Kidney epithelial cell (primary cell): ENCODE measurements around the gene RACGAP1. TPM values are rescaled to one million over a fixed set of nuclear protein-coding genes. Genes with fewer than 3 reads are reported as not detected.

ENCODE experiments used
- DNase-seq: peaks from one replicate; pipeline ENCODE4 v3.0.0-alpha.2; 2010; ENCODE audit warnings: low read depth
- H3K27me3 ChIP-seq: 2 replicates; pipeline ENCODE4 v1.6.0; 2011; ENCODE audit warnings: low read length; ENCODE audit not compliant: control insufficient read depth, insufficient read depth
- H3K36me3 ChIP-seq: 2 replicates; pipeline ENCODE4 v1.5.1; 2011; ENCODE audit warnings: low read length; ENCODE audit not compliant: control insufficient read depth, insufficient read depth
- H3K4me3 ChIP-seq: 2 replicates; pipeline ENCODE4 v1.5.1; 2011; ENCODE audit warnings: low read depth, mild to moderate bottlenecking, control low read depth, low read length
- total RNA-seq: library from RNA; depleted of rRNA; stranded (reverse); fragments of >200 nt; gene quantifications from 2 replicates; pipeline ENCODE4 v1.2.3, GENCODE V29; 2015
- TF ChIP-seq, protein P1 (sequence below): IDR thresholded peaks from 2 replicates; pipeline ENCODE4 v1.5.1; 2011; ENCODE audit warnings: mild to moderate bottlenecking, moderate library complexity, low read length, control low read depth, inconsistent platforms; ENCODE audit not compliant: insufficient read depth, poor library complexity, severe bottlenecking

Gene RACGAP1
- total RNA-seq, 1 donor from 2014 or later = 12.1 TPM

DNA sequence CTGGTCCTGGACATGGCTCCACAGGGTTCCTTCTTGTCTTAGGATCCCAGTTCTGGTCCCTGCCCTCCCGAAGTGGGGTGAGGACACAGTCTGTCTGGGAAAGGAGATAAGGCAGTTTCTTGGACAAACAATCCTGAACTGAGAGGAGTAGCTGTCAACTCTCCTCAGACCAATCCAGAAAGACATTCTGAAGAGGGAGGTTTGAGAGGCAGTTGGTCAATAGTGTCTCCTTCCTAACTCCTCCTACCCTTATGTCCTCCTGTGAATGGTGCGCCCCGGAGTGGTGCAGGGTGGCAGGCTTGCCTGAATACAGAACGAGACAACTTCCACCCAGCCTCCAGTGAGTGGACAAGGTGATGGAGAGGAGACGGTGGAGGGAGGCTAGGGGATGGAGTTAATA is 16.7 kb upstream of the RACGAP1 start:
- DNase-seq = no peak

DNA sequence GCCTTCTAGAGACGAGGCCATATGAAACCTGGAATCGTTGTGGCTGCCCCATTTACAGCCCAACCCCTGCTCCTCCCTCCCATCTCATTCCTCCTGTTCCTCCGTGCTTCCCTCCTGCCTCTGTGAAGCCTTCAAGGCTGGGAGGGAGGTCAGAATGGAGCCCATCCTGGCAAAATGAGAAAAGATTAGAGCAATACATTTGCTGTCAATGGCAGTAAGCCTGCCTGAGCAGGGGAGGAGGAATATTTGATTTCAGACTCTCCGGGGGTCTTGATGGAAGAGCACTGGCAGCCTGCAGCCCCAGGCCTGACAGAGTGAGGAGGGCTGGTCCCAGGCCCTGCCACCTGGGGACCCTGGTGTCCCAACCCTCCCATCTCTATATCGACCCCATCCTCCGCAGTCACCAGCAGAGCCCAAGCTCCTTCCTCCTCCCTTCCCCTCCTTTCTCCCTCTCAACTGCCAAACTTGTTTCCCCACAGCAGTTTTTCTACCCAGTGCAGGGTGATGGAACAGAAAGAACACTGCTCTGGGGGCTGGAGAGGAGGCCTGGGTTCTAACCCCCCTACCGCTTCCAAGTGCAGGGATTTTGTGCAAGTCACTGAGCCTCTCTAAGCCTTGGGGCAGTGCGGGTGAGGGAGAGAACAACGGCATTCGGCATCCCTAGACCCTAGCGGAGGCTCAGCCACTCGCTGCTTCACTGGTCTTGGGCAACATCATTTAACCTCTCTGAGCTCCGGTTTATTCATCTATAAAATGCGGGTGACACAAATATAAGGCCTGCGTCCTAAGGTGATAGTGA is 16.0 kb upstream of the RACGAP1 start:
- no peak overlapping the region for H3K4me3 ChIP-seq
- H3K27me3 ChIP-seq = peaks cover 2% of the 10 kb centered on the region
- H3K36me3 ChIP-seq = no peaks in the 10 kb centered on the region
- no peak for DNase-seq
- TF ChIP-seq, protein P1, sequence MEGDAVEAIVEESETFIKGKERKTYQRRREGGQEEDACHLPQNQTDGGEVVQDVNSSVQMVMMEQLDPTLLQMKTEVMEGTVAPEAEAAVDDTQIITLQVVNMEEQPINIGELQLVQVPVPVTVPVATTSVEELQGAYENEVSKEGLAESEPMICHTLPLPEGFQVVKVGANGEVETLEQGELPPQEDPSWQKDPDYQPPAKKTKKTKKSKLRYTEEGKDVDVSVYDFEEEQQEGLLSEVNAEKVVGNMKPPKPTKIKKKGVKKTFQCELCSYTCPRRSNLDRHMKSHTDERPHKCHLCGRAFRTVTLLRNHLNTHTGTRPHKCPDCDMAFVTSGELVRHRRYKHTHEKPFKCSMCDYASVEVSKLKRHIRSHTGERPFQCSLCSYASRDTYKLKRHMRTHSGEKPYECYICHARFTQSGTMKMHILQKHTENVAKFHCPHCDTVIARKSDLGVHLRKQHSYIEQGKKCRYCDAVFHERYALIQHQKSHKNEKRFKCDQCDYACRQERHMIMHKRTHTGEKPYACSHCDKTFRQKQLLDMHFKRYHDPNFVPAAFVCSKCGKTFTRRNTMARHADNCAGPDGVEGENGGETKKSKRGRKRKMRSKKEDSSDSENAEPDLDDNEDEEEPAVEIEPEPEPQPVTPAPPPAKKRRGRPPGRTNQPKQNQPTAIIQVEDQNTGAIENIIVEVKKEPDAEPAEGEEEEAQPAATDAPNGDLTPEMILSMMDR = no peak

More for the DNA sequence above, 16.7 kb upstream of the RACGAP1 start:
- TF ChIP-seq, protein P1 = no peak
- no peak overlapping the region for H3K4me3 ChIP-seq
- no peaks in the 10 kb centered on the region for H3K36me3 ChIP-seq
- H3K27me3 ChIP-seq = peaks cover 2% of the 10 kb centered on the region

DNA sequence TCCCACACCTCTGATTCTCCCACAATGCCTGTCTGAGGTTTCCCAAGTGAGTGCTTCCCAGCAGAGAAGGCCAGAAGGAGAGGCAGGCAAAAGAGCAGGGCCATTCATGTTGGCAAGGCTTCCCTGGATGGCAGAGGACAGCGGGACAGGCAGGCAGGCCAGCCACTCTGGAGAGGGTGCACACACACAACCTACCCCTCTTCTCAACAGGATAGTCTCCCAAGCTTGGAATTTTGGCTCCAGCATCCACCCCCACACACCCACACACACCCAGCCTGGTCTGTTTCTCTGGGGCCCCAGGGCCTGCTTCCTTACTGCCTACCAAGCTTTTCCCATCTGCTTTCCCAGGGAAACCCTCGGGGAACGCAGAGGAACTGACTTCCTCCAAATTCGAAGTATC is 15.4 kb upstream of the RACGAP1 start:
- Histone ChIP-seq H3K4me3 (no peak overlapping the region), H3K36me3 (no peaks in the 10 kb centered on the region), H3K27me3 (peaks cover 2% of the 10 kb centered on the region)
- TF ChIP-seq, protein P1 = no peak
- DNase-seq = no peak

DNA sequence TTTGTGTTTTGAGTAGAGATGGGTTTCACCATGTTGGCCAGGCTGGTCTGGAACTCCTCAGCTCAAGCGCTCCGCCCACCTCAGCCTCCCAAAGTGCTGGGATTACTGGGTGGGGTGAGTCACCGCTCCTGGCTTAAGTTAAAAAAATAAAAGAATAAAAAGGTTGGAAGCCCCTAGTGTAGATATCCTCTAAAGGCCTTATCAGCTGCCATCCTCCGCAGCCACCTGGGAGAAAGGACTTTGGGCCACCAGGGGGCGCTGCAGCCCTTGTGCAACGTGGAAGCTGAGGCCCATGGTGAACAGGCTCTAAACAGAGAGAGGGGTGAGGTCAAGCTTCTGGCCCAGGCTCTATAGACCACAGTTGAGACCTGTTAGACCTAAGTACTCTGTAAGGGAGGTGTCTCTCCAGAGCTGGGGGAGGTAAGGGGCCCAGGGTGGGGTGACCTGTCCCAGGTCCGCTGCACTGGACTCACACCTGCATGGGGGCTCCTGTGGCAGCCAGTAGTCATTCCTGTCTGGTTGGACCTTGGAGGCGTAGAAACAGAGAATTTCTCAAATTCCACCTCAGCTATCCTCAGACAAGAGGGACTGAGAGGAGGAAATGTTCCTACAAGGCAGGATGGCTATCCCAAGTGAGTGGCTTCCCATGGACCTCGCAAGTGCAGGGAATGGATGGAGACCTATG is 14.0 kb upstream of the RACGAP1 start:
- no peak for DNase-seq
- H3K36me3 ChIP-seq = no peaks in the 10 kb centered on the region
- H3K27me3 ChIP-seq = peaks cover 2% of the 10 kb centered on the region
- H3K4me3 ChIP-seq = no peak overlapping the region
- TF ChIP-seq, protein P1 = peak; percentile 96

DNA sequence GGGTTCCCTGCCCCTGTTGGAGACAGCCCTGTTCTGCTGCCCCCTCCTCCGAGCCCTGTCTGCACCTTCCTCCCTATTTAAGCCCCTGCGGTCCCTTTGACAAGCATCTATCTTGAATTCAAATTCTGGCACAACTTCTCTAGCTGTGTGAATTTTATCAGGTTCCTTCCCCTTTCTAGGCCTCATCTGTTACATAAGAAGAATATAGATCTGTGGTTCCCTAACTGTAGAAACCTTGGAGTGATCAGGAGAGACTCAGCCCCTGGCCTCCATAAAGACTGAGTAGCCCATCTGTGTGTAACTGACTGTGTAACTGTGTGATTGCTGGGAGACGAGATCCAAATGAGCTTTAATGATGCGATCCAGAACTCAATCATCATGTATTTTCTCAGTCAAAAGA is 13.0 kb upstream of the RACGAP1 start:
- Histone ChIP-seq H3K27me3 (peaks cover 2% of the 10 kb centered on the region), H3K36me3 (no peaks in the 10 kb centered on the region), H3K4me3 (no peak overlapping the region)
- TF ChIP-seq, protein P1 = no peak
- no peak for DNase-seq
